Stimulated activated CD4-positive, alpha-beta T cell treated with anti-CD3 and anti-CD28 coated beads, Interleukin-15, amount 100 ng/mL, for 1 hour (primary cell): ENCODE measurements around the gene RRAGD.

ENCODE experiments used
- DNase-seq, 2 donors: peaks; one replicate each; pipeline ENCODE4 v3.0.0-alpha.2; 2020; ENCODE audit warnings: low read depth in 1 of 2, low spot score in 1 of 2

The RRAGD gene

DNA sequence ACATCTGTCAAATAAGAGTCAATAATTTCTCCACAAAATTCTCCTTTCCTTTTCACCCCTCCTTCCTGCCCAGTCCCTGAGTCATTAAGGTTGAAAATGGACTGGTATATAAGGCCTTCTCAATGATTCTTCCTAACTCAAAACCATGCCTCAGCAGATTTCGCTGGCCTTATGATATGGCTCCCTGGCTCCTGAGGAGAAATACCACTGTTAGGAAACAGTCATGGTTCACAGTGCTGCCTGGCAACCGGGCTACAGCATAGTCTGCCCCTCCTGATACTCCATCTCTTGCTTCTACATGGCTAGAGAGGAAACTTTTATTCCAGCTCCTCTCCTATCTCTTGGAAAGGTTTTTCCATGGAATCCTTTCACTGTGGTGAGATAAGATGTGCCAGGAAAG, 64.2 kb downstream of the RRAGD start:
- no peak for DNase-seq

DNA sequence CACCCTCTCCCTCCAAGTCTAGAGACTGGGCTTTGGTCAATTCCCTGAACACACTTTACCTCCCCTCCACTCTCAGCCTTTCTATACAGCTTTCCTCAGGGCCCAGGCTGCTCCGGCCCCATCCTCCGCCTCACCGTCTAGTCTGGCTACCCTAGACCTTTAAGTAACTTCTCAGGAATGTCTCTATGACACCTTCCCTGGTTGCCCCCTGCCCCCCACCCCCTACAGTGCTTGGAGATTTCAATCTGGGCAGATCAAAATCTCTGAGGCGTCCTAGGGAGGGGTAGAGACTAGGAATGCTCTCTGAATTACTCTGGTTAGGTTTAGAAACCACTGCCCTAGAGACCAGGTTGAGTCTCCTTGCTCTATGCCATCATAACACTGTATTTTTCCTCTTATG, 65.6 kb downstream of the RRAGD start:
- no peak for DNase-seq

DNA sequence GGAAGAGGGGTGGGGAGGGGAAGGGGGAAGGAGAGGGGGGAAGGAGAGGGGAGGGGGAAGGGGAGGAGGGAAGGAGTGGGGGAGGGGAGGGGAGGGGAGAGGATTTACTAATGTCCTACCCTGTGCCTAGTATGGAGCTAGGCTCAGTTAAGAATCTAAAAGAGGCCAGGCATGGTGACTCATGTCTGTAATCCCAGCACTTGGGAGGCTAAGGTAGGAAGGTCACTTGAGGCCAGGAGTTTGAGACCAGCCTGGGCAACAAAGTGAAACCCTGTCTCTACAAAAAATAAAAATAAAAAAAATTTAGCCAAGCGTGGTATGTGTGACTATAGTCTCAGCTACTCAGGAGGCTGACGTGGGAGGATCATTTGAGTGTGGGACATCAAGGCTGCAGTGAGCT, 72.5 kb downstream of the RRAGD start:
- DNase-seq = no peak

DNA sequence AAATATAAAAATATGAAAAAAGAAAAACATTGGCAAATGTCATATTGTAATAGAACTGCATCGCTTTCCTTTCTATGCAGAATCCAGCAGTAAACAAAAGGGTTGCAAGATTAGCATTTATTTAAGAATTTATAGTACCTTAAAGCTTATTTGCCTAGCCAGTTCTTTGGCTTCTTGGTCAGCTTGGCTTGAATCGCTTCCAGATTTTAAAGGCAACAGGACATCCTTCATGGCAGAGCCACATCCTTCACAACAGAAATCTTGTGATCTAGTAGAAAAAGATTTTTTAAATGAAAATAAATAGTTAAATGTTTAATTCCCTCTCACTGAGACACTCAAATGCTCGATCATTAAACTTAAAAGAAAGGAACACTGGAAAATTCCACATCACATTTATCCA, 76.9 kb downstream of the RRAGD start:
- no peak for DNase-seq

DNA sequence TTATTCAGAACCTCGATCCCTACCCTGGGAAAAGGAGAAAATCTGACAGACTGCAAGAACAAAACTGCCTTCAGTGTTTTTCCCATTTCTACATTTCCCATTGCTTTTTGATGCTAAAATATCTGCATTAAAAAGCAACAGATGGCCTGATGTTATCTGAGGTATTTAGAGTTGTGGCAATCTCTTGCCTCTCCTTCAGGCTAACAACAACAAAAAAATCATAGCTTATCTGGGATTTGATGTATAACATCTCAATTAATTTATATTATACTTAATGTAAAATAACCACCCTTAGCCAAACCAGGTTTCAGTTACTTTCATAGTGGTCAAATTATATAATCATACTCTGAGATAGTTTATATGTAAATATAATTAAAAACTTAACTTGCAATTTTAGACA, 81.2 kb downstream of the RRAGD start:
- no peak for DNase-seq

DNA sequence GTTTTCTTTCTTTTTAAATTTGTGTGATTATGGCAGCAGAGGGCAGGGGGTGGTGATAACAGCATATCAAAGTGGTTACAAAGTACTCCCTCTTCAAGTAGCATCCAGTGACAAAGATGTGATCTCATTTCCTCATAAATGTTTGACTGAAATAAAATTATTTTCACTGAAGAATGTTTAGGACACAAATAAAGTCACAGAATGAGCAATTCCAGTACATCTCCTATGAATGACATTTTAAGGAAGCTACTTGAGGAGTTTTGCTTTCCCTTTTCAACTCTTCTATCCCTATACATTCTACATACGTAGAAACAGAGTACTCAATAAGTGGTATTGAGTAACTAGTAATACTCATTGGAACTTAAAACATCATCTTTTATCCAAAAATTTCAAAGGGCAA, 83.1 kb downstream of the RRAGD start:
- no peak for DNase-seq

DNA sequence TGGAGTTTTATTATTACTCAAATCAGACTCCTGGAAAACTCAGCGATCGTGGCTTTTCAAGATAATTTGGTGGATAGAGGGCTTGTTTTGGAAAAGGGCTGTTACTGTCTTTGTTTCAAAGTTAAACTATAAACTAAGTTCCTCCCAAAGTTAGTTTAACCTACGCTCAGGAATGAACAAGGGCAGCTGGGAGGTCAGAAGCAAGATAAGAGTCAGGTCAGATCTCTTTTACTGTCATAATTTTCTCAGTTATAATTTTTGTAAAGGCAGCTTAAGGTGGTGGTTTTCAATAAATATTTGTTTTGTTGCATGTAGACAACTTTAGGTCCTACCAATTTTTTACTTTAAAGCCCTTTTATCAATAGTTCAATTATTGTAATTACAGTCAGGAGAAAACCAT, 87.8 kb downstream of the RRAGD start:
- DNase-seq = no peak

DNA sequence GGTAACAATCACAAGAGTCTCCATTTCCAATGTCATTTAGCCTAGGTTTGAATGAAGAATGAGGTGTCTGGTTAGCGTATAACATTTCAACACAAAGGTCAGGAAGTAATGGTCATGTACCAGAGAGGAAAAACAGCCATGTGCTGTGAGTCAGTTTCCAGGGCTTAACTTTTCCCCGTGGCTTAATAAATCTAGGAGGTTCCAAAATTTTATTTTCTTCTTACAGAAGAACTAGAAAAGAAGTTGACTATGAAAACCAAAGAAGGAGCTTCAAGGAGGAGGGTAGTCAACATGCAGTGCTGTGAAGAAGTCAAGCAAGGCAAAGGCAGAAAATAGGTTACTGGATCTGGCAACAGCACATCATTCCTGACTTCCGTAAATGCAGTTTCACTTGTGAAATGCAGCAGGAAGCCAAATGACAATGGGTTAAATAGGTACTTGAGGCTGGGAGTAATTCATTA, 88.5 kb downstream of the RRAGD start:
- DNase-seq = no peak

DNA sequence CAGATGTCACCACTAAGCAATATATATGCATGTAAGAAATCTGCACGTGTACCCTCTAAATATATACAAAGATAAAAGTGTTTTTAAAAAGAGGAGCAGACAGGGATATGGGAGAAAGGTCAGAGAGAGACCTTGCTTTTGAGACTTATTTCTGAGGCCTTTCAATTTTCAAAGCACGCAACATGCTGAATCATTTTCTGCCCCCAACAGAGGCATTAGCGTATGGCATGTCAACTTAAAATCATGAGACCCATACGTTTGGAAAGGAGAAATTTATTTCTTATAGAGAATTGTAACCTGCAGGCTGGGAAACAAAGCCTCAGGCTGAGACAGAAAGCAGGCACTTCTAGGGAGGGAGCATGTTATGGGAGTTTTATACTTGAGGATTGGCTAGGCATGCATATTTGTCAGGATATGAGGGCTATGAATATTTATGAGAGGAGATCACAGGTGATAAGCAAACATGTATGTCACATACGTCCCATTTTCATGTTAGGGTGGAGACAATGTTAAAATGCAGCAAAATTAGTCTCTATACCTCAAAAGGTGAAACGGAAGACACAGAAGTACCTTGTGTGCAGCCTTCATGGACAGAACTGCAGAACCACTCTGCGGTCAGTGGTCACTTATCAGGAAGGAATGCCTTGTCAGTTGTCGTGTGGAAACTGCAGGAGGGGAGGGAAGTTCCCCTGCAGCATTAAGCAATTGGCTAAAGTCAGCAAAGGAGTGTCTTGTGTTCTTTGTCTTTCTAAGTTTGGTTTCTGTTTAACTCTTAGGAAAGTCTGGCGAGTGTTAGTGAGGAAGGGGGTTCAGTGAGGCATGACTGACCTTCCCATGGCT, 90.7 kb downstream of the RRAGD start:
- DNase-seq = no peak

DNA sequence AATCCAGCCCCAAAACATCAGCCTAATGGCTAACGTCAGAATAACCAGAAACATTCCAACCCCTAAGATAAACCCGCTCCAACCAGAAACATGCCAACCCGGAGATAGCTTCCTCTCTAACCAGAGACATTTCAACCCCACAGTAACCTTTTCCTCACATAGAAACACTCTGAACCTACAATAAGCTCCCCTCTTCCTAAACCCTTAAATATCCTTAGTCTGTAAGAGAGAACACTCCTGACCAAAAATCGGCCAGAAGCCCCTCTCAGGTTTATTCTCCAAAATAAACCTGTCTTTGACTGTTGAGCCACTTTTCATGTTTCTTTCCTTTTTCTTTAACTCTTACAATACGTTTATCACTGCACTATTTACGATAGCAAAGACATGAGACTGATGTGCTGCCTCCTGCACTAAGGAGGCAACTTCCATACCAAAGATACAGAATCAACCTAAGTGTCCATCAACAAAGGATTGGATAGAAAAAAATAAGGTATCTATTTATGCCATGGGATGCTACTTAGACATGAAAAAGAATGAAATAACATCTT, 92.0 kb downstream of the RRAGD start:
- no peak for DNase-seq

DNA sequence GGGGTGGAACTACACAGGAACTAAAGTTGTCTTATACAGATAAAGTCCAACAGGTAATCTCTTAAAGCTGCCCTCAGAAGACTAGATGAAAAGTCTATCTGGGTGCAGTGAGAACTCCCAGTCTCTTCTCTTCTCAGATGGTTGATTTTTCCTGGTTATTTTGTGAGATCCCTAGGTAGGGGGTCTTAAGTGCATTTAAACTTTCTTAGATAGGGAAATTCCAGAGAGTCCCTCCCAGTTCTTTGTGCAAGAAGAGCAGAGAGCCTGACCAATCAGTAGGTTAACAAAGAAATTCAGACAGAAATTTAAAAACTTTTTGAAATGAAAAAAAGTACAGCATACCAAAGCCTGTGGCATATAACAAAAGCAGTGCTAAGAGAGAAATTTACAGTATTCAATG, 95.0 kb downstream of the RRAGD start:
- DNase-seq = no peak

DNA sequence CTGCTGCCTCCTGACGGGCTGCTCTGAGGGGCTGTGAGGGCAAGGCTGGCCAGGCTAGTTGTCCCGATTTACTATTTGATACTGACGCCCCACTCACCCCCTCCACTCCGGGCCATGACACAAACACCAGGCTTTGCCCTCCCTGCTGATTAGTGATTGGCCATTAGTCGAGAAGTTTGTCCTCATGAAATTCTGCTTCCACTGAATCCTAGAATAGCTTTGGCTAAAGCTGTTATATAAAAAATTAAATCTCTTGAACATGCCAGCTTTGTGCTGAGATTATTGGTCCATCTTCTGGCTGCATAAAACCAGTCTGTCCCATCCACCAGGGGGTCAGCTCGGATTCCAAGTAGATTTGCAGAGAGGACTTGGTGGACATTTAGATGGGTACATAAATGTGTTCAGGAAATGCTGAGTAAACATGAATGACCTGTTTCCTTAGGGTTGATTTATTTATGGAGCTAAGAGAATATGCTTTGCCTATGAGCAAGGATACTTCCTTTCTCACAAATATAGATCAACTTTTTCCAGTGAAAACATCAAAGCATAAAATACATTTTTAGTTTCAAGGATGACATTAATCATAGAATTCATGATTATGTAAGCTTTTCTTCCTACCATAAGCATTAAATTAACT, 96.7 kb downstream of the RRAGD start, which contains the start of gene GABRR2:
Gene GABRR2, minus strand, starts transcription at position 51 of the 637 bp plus-strand sequence. CDS start 134 bp downstream, outside the sequence.
- DNase-seq = no peak

DNA sequence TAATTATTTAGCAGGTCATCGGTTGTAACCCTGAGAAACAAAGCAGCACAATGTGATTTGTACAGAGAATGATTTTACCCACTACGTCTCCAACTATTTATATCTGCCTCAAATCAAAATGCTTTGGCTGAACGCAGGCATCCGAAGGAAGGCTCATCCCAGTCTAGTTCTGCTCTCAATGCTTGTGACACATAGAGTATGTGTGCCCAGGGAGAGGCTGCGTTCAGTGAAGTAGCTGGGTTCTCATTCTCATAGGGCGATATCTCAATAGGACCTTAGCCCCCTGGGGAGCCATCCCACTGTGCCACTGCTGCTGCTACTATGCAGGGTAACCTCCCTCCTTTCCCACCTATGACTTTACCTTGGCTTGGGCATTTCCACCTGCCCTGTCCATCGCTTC, 97.4 kb downstream of the RRAGD start:
- DNase-seq = no peak
